Muscle layer of duodenum (tissue), 2 donors: Measurements from ENCODE around the gene NTRK2.

Source experiments
- H3K27ac ChIP-seq: one replicate; pipeline ENCODE4 v1.7.0; 2013; ENCODE audit warnings: mild to moderate bottlenecking, low read length
- H3K27me3 ChIP-seq: one replicate; pipeline ENCODE4 v1.7.0; 2013; ENCODE audit warnings: low read depth, mild to moderate bottlenecking, control low read depth, low read length
- H3K36me3 ChIP-seq, 2 donors: one replicate each; pipeline ENCODE4 v1.7.0; 2013; ENCODE audit warnings: low read length in 2 of 2, control low read depth in 1 of 2, mild to moderate bottlenecking in 1 of 2; ENCODE audit not compliant: insufficient read depth in 2 of 2, control insufficient read depth in 1 of 2
- H3K4me1 ChIP-seq, 2 donors: one replicate each; pipeline ENCODE4 v1.7.0; 2013; ENCODE audit warnings: low read length in 2 of 2, mild to moderate bottlenecking in 2 of 2, control low read depth in 1 of 2, moderate library complexity in 1 of 2; ENCODE audit not compliant: insufficient read depth in 2 of 2, control insufficient read depth in 1 of 2
- H3K4me3 ChIP-seq, 2 donors: one replicate each; pipeline ENCODE4 v1.7.0; 2013; ENCODE audit warnings: low read length in 2 of 2, low read depth in 1 of 2, mild to moderate bottlenecking in 1 of 2
- H3K9me3 ChIP-seq, 2 donors: one replicate each; pipeline ENCODE4 v1.7.0; 2013; ENCODE audit warnings: low read length in 2 of 2, control low read depth in 1 of 2, mild to moderate bottlenecking in 1 of 2; ENCODE audit not compliant: control insufficient read depth in 1 of 2
- donor health status: healthy.

The NTRK2 gene

DNA sequence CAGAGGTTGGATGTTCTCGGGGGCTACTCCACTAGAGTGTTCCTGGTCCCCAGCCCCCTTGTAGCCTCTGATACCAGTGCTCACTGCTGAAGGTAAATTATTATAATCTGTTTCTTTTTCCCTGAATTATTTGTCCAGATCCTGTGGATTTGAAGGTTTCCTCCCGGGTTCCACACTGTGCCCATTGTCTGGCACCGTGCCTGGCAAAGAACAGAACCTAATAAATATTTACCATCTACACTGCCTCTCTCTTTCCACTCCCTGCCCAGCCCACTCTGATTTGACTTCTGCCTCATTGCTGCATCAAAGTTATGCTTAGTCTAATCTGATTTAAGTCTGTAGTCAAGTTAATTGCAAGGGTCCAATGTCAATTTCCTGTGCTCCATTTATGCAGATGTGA, 322.9 kb downstream of the NTRK2 start:
- H3K4me1 ChIP-seq: no peaks in the 10 kb centered on the region
- no peak overlapping the region for H3K27ac ChIP-seq
- no peak overlapping the region for H3K4me3 ChIP-seq
- no peaks in the 10 kb centered on the region for H3K36me3 ChIP-seq
- H3K9me3 ChIP-seq: no peaks in the 10 kb centered on the region
- no peaks in the 10 kb centered on the region for H3K27me3 ChIP-seq

DNA sequence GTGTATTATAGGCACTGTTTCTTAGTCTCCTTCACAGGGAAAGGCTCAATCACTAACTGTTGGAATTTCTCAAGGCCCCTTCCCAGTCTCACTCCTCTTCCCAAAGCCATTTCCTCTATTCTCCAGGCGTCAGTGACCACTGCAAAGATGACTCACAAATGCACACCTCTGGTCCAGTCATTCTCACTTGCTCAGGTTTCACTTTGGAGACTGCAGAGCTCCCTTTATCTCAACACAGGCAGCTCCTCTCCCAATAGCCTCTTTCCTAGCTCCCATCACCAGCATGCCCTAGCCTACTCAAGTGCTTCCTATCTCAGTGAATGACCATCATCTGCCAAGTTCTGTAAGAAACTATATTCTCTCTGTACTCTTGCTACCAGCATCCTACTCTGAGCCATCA, 323.6 kb downstream of the NTRK2 start:
- no peaks in the 10 kb centered on the region for H3K9me3 ChIP-seq
- H3K4me3 ChIP-seq: no peak overlapping the region
- no peaks in the 10 kb centered on the region for H3K36me3 ChIP-seq
- H3K4me1 ChIP-seq: no peaks in the 10 kb centered on the region
- H3K27ac ChIP-seq: no peak overlapping the region
- no peaks in the 10 kb centered on the region for H3K27me3 ChIP-seq

DNA sequence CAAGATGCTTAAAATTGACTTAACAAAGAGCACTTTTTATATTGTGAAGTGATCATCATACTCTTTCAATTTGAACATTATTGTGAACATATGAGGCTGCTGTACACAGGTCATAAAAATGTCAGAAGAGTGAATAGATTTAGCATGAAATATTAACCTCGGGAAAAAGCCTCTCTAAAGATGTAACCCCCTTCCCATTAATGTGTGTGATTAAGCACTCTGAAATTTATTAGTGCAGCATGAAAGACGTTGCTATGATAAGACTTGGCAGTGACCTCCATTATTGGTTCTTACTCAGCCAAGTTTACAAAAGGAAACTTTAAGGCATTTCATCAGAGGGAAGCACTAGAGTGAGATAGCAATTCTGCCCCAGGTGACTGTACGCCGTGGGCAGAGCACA, 326.5 kb downstream of the NTRK2 start:
- Histone ChIP-seq H3K4me3 (no peak overlapping the region), H3K36me3 (no peaks in the 10 kb centered on the region), H3K4me1 (no peaks in the 10 kb centered on the region), H3K9me3 (peaks cover 0 to 5% of the 10 kb centered on the region in 2 donors), H3K27me3 (no peaks in the 10 kb centered on the region), H3K27ac (no peak overlapping the region)

DNA sequence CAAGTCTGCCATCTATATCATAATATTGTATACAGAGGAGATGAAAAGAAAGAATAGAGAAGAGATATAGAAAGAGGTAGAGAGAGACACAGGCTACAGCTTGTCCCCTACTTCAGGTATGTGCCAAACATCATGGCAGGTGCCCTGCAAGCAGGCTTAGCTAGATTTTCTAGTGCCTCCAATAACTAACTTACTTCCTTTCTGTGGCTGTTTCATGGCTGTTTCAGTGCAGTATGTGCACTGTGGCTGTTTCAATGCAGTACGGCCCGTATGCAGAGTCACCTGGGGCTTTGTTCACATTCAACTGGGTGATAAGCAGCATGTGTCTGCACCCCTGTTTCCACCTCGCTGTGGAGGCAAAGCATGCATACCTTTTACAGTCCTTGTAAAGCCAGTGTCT, 327.2 kb downstream of the NTRK2 start:
- no peaks in the 10 kb centered on the region for H3K36me3 ChIP-seq
- H3K9me3 ChIP-seq: peaks cover 0 to 9% of the 10 kb centered on the region in 2 donors
- H3K4me1 ChIP-seq: no peaks in the 10 kb centered on the region
- no peak overlapping the region for H3K27ac ChIP-seq
- no peaks in the 10 kb centered on the region for H3K27me3 ChIP-seq
- H3K4me3 ChIP-seq: no peak overlapping the region

DNA sequence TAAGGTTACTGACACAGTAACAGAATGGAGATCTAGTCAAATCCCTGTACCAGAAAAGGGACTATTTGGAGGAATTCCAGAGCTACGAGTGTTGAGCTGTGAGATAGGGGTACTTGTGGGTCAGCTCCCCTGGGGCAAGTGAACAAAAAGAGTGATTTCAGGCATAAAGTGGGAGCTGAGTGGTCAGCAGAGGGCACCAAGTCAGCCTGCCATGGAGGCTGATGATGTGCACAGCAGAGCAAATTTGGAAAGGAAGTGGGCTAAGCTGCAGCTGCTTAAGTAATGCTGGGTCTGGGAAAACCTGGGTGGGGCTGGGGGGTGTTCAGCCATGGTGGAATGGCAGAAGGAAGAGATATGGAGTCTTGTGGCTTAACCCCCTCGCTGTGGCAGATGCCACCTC, 327.9 kb downstream of the NTRK2 start:
- H3K27ac ChIP-seq: no peak overlapping the region
- H3K4me1 ChIP-seq: no peaks in the 10 kb centered on the region
- peaks cover 0 to 9% of the 10 kb centered on the region in 2 donors for H3K9me3 ChIP-seq
- no peaks in the 10 kb centered on the region for H3K27me3 ChIP-seq
- no peak overlapping the region for H3K4me3 ChIP-seq
- H3K36me3 ChIP-seq: no peaks in the 10 kb centered on the region

DNA sequence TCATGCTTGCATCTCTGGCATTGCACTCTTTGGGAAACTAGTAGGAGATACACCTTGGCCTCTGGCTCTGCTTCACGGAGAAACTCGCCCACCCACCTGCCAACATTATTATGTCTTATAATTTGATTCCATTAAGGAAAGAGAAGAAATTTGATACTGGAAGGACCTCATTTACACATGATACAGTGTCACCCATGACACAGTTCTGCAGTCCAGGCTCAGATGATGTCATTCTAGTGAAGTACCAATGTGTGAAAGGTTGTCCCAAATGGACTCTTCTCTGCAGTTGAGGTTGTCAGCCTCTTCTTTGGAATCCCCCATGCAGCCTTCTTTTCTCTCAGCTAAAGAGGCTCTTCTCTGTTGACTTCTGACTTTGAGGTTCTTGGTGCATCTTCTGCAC, 329.1 kb downstream of the NTRK2 start:
- Histone ChIP-seq H3K4me1 (no peaks in the 10 kb centered on the region), H3K4me3 (no peak overlapping the region), H3K36me3 (no peaks in the 10 kb centered on the region), H3K27me3 (no peaks in the 10 kb centered on the region), H3K9me3 (peaks cover 0 to 9% of the 10 kb centered on the region in 2 donors), H3K27ac (no peak overlapping the region)

DNA sequence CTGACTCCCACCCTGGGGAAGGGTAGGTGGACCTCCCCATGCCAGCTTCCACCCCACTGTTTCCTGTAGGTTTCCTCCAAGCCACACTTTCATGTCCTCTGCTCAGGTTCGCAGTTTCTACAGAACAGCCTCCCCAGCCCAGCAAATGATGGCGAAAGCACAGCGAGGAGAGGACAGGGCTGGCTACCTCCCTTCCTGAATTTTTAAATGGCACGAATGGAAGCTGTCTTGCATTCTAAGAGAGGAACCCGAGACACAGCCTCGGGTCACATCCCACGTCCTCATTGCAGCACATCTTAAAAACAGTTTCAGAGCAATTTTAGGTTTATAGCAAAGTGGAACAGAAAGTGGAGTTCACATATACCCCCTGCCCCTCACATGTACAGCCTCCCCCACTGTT, 330.3 kb downstream of the NTRK2 start:
- H3K4me3 ChIP-seq: no peak overlapping the region
- no peaks in the 10 kb centered on the region for H3K36me3 ChIP-seq
- H3K4me1 ChIP-seq: no peaks in the 10 kb centered on the region
- H3K9me3 ChIP-seq: peaks cover 0 to 9% of the 10 kb centered on the region in 2 donors
- no peak overlapping the region for H3K27ac ChIP-seq
- no peaks in the 10 kb centered on the region for H3K27me3 ChIP-seq

DNA sequence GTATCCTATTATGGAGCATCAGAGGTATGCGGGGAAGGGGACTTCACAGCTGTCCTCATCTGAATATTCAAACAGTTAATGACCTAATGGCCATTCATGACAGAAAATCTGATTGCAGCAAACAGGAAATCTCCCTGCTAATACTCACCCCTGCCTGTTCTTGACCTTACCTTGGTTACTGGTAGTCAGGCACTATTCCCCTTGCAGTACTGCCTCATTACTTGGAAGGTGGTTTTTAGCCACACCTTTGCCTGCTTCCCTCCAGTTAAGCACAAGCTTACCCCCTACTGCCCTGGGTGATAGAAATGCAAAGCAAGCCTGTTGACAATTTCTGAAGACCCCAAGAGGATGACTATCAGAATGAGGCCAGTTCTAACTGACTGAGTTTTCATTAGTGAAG, 332.4 kb downstream of the NTRK2 start:
- no peak overlapping the region for H3K27ac ChIP-seq
- no peaks in the 10 kb centered on the region for H3K27me3 ChIP-seq
- H3K4me3 ChIP-seq: no peak overlapping the region
- H3K36me3 ChIP-seq: no peaks in the 10 kb centered on the region
- peaks cover 0 to 9% of the 10 kb centered on the region in 2 donors for H3K9me3 ChIP-seq
- no peaks in the 10 kb centered on the region for H3K4me1 ChIP-seq

DNA sequence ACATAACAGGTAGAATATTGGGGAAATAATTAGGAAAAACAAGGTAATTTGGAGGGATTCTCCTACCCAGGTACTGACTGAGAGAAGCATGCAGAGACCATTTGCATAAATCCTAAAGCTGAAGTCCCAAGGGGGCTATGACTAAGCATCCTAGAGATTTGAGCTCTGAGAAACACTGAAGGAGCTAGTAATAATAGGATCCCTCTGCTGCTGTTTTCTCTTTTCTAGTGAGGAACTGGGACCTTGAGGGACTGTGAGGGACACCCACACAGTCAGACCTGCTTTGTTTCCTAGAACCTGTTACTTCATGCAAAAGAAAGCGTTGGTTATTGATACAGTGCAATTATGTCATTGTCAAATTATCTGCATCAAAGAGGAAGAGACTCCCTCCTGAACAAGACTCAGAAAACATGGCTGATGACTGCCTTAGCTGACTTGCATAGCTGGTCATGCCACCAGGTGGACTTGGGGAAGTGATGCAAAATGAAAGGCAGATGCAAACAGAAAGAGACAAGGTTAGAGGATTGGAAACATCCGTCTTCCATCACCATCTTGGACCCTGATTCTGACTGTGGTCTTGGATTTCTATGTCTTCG, 335.4 kb downstream of the NTRK2 start:
- Histone ChIP-seq H3K4me3 (no peak overlapping the region), H3K27ac (no peak overlapping the region), H3K27me3 (no peaks in the 10 kb centered on the region), H3K36me3 (no peaks in the 10 kb centered on the region), H3K4me1 (no peaks in the 10 kb centered on the region), H3K9me3 (peaks cover 0 to 9% of the 10 kb centered on the region in 2 donors)

DNA sequence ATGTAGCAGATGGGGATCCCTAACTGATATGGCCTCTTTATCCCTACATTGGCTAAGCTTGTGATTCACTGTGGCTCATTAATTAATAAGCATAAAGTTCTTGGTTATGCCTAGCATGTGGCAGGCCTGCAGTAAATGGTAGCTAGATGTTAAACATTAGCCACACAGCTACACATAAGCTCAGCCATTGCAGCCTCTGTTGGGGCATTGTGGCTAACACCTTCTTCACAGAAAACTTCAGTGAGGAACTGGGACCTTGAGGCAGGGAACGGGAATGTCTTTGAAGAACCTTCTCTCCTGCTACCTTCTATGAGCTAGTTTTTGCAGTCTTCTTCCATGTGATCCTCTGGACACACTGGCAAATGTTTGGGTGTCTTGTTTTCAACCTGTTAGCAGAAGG, 338.2 kb downstream of the NTRK2 start:
- no peak overlapping the region for H3K4me3 ChIP-seq
- no peaks in the 10 kb centered on the region for H3K27me3 ChIP-seq
- H3K9me3 ChIP-seq: no peaks in the 10 kb centered on the region
- no peaks in the 10 kb centered on the region for H3K4me1 ChIP-seq
- H3K27ac ChIP-seq: no peak overlapping the region
- no peaks in the 10 kb centered on the region for H3K36me3 ChIP-seq

DNA sequence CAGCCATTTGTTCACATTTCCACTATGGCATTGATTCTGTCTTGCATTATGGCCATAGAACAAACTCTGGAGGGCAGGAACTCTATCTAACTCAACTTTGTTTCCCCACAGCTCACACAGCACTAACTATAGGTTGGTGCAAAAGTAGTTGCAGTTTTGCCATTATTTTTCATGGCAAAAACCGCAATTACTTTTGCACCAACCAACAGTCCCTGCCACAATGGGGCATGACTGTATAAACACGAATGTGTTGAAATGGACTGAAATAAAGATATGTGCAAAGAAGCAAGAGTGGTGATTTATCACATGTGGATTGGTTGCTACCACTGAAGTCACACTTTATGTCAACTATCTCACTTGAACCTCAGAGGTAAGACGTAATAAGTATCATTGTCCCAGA, 338.7 kb downstream of the NTRK2 start:
- Histone ChIP-seq H3K36me3 (no peaks in the 10 kb centered on the region), H3K27ac (no peak overlapping the region), H3K4me3 (no peak overlapping the region), H3K27me3 (no peaks in the 10 kb centered on the region), H3K4me1 (no peaks in the 10 kb centered on the region), H3K9me3 (no peaks in the 10 kb centered on the region)

DNA sequence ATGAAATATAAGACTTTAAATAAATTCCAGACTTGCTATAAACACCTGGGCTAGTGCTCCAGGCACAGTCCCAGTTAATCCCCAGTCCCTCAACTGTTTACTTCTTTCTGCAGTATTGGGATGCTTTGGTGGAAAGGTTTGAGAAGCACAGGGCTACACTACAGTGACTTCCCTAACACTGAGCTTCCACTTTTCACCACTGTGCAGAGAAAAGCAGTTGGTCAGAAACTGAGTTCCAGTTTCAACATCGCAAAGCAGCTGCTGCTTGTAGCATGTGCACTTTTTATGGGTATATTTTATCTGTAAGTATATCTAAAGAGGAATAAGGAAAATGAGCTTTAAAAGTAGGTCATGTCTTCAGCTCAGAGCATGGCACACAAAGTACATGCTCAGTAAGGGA, 339.7 kb downstream of the NTRK2 start:
- no peak overlapping the region for H3K4me3 ChIP-seq
- no peaks in the 10 kb centered on the region for H3K9me3 ChIP-seq
- H3K36me3 ChIP-seq: no peaks in the 10 kb centered on the region
- H3K4me1 ChIP-seq: no peaks in the 10 kb centered on the region
- no peaks in the 10 kb centered on the region for H3K27me3 ChIP-seq
- H3K27ac ChIP-seq: no peak overlapping the region
